Chondrocyte (in vitro differentiated cells): ENCODE results near the gene TRAT1. TPM values are rescaled to one million over a fixed set of nuclear protein-coding genes. Genes with fewer than 3 reads are reported as not detected.

Experiments used
- DNase-seq: peaks from one replicate; pipeline ENCODE4 v3.0.0; 2021; ENCODE audit warnings: mixed read lengths, low spot score
- H3K27ac Mint-ChIP-seq: one replicate; pipeline ENCODE4 v1.8.0; 2021; ENCODE audit warnings: mild to moderate bottlenecking, moderate library complexity, mixed read lengths; ENCODE audit not compliant: unreplicated experiment
- H3K27me3 Mint-ChIP-seq: 2 replicates; pipeline ENCODE4 v1.8.0; 2021; ENCODE audit warnings: low read depth, mixed read lengths
- H3K36me3 Mint-ChIP-seq: 2 replicates; pipeline ENCODE4 v1.8.0; 2021; ENCODE audit warnings: low read depth, mixed read lengths
- H3K4me1 Mint-ChIP-seq: 2 replicates; pipeline ENCODE4 v1.8.0; 2021; ENCODE audit warnings: low read depth, mild to moderate bottlenecking, mixed read lengths
- H3K4me3 Mint-ChIP-seq: one replicate; pipeline ENCODE4 v1.8.0; 2021; ENCODE audit warnings: mild to moderate bottlenecking, moderate library complexity, mixed read lengths; ENCODE audit not compliant: unreplicated experiment
- H3K9me3 Mint-ChIP-seq: 2 replicates; pipeline ENCODE4 v1.8.0; 2021; ENCODE audit warnings: low read depth, mixed read lengths
- CTCF ChIP-seq: fragments of 200-600 bp; sonication (generic); IDR thresholded peaks from 2 replicates; pipeline ENCODE4 v1.5.0; 2021; ENCODE audit warnings: antibody characterized with exemption, mild to moderate bottlenecking, moderate library complexity
- total RNA-seq: library from RNA; stranded (reverse); gene quantifications from 3 replicates; pipeline ENCODE4 v1.2.1, GENCODE V29; 2021

The TRAT1 gene
- total RNA-seq, 1 donor from 2014 or later, result not detected

GRCh38 chr3:108833611-108834010, 11.0 kb downstream of the TRAT1 start:
- no peak overlapping the region for H3K4me3 Mint-ChIP-seq
- TF ChIP-seq CTCF, result no peak
- no peaks in the 10 kb centered on the region for H3K4me1 Mint-ChIP-seq
- H3K27ac Mint-ChIP-seq, result no peak overlapping the region
- no peaks in the 10 kb centered on the region for H3K36me3 Mint-ChIP-seq
- DNase-seq, result no peak
- H3K9me3 Mint-ChIP-seq, result no peaks in the 10 kb centered on the region
- H3K27me3 Mint-ChIP-seq, result peaks cover 9% of the 10 kb centered on the region

GRCh38 chr3:108834551-108834950, 12.0 kb downstream of the TRAT1 start:
- H3K27me3 Mint-ChIP-seq, result peaks cover 9% of the 10 kb centered on the region
- TF ChIP-seq CTCF, result no peak
- no peak for DNase-seq
- no peaks in the 10 kb centered on the region for H3K4me1 Mint-ChIP-seq
- no peaks in the 10 kb centered on the region for H3K36me3 Mint-ChIP-seq
- H3K9me3 Mint-ChIP-seq, result no peaks in the 10 kb centered on the region
- H3K27ac Mint-ChIP-seq, result no peak overlapping the region
- no peak overlapping the region for H3K4me3 Mint-ChIP-seq

DNA sequence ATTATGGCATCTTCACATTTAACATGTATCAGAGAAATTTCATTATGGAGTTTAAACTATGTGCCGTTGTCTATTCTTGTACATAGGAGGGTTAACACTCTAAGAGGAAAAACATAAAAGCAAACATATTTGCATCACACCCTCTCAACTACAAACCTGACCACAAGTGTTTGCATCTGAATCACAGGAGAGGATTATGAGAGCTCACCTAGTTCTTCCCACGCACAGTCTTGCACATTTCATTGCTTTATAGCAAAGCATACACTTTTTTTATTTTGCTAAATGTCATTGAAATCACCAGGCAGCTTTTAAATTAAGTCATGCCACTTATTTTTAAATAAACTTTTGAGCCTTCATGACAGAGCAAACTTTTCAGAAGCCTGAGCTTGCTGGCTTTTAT, 12.5 kb downstream of the TRAT1 start:
- Mint-ChIP-seq H3K4me3 (no peak overlapping the region), H3K9me3 (no peaks in the 10 kb centered on the region), H3K27me3 (peaks cover 9% of the 10 kb centered on the region), H3K36me3 (no peaks in the 10 kb centered on the region), H3K4me1 (no peaks in the 10 kb centered on the region), H3K27ac (no peak overlapping the region)
- no peak for TF ChIP-seq CTCF
- no peak for DNase-seq

- no peak for DNase-seq
- Mint-ChIP-seq H3K27ac (no peak overlapping the region), H3K9me3 (no peaks in the 10 kb centered on the region), H3K4me3 (no peak overlapping the region), H3K27me3 (peaks cover 12% of the 10 kb centered on the region), H3K4me1 (no peaks in the 10 kb centered on the region), H3K36me3 (no peaks in the 10 kb centered on the region)
- TF ChIP-seq CTCF, result no peak
Observed at GRCh38 chr3:108838436-108838835, 15.8 kb downstream of the TRAT1 start.

DNA sequence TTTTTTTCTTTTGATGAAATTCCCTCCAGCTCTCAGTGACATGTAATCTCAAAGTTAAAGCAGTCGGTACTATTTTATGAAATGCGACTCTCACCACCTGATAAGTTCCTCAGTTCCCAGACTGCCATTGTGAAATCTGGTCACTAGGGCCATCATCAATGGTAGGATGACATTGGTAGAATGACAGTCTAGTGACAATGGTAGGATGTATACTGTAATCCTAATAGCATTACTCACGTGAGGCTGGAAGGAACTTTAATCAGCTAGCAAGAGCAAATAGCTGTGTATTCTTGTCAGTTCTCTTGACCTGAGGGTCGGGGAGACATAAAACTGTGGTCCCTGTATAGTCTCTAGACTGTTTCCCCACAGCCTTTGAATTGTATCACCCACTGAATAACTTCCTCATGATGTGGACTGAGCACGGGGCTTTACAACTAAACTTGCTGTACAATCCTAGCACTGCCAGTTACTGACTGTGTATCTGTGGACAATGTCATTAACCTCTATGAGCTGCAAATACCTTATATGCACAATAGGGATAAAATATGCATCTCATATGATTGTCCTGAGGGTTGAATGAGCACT, 23.2 kb downstream of the TRAT1 start:
- no peak for DNase-seq
- Mint-ChIP-seq H3K27me3 (peaks cover 19% of the 10 kb centered on the region), H3K9me3 (no peaks in the 10 kb centered on the region), H3K4me3 (no peak overlapping the region), H3K27ac (no peak overlapping the region), H3K36me3 (no peaks in the 10 kb centered on the region), H3K4me1 (no peaks in the 10 kb centered on the region)
- no peak for TF ChIP-seq CTCF
